GM12873 (cell line): ENCODE measurements around the gene FGF21.

Experiments
- TF ChIP-seq, protein P1 (sequence below): IDR thresholded peaks from 2 replicates; pipeline ENCODE4 v1.5.1; 2012; ENCODE audit warnings: low read depth, mild to moderate bottlenecking, moderate library complexity, low read length, control low read depth; ENCODE audit not compliant: insufficient read depth; ENCODE audit errors: missing control alignments

Gene FGF21

DNA sequence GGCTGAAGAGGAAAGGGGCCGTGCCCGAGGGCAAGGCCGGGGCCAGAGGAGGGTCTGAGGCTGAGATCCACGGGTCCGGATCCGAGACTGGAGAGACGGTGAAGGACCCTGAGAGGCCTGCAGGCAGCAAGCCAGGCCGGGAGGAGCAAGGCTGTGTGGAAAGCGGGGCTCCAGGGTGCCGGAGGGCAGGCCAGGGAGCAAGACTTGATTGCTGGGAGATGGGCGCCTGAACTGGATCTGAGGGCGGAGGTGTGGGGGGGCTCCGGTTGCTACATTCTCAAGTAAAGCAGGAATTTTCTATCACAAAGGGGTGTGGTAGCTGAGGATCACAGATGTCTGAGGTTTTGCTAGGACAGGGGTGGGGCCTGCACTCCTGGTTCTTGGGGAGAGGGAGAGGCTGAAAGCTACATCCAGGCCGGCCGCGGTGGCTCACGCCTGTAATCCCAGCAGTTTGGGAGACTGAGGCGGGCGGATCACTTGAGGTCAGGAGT, 39.6 kb upstream of the FGF21 start:
- TF ChIP-seq, protein P1, sequence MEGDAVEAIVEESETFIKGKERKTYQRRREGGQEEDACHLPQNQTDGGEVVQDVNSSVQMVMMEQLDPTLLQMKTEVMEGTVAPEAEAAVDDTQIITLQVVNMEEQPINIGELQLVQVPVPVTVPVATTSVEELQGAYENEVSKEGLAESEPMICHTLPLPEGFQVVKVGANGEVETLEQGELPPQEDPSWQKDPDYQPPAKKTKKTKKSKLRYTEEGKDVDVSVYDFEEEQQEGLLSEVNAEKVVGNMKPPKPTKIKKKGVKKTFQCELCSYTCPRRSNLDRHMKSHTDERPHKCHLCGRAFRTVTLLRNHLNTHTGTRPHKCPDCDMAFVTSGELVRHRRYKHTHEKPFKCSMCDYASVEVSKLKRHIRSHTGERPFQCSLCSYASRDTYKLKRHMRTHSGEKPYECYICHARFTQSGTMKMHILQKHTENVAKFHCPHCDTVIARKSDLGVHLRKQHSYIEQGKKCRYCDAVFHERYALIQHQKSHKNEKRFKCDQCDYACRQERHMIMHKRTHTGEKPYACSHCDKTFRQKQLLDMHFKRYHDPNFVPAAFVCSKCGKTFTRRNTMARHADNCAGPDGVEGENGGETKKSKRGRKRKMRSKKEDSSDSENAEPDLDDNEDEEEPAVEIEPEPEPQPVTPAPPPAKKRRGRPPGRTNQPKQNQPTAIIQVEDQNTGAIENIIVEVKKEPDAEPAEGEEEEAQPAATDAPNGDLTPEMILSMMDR: no peak

DNA sequence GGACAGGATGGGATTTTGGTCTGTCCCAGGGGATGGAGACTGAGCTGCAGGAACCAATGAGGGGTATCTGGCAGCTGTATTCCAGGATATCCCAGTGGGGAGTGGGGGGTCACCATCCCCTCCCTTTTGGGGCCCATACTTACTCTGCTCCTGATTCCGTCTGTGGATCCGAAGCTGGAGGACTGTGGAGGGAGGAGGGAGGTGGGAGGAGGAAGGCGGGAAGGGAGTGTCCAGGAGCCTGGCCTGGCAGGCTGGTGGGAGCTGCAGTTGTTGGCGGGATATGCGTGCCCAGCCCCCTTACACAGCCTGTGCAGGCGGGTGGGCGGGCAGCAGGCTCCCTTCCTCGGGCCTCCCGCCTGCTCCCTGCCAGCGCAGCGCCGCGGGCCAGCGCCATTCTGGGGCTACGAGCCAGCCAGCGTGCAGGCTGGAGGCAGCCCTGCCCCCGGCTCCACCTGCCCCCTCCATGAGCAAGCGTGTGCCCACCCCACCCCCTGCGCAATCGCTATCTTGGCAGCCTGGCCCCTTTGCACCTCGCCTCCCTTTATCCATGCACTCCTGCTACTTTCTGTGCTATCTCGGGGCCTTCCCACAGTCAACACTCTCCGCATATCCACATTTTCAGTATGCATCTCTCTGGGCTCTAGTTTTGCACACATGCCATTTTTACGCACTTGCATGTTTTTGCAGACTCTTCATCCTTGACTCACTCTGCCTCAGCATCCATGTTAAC, 38.6 kb upstream of the FGF21 start:
- TF ChIP-seq, protein P1: no peak

DNA sequence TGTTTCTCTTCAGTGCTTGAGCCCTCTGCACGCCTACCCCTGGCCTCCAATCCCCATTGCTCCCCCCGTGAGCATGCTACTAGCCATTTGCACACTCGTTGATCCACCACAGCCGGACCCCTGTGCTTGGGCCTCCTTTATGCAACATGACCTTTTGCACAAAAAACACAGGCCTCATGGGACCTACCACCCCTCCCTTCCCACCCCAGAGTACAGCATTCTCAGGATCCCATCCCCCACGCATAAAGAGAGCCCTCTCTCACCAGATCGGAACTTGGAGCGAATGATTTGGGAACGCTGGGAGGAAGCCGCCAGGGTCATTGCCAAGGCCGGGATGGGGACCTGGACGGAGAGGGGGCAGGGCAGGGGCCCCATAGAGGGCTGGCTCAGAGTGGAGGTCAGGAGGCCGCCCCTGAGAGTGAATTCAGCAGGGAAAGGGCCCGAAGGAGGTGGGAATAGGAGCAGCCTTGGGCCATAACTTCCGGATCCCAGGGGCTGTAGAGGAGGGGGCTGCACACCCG, 36.6 kb upstream of the FGF21 start:
- TF ChIP-seq, protein P1: no peak

DNA sequence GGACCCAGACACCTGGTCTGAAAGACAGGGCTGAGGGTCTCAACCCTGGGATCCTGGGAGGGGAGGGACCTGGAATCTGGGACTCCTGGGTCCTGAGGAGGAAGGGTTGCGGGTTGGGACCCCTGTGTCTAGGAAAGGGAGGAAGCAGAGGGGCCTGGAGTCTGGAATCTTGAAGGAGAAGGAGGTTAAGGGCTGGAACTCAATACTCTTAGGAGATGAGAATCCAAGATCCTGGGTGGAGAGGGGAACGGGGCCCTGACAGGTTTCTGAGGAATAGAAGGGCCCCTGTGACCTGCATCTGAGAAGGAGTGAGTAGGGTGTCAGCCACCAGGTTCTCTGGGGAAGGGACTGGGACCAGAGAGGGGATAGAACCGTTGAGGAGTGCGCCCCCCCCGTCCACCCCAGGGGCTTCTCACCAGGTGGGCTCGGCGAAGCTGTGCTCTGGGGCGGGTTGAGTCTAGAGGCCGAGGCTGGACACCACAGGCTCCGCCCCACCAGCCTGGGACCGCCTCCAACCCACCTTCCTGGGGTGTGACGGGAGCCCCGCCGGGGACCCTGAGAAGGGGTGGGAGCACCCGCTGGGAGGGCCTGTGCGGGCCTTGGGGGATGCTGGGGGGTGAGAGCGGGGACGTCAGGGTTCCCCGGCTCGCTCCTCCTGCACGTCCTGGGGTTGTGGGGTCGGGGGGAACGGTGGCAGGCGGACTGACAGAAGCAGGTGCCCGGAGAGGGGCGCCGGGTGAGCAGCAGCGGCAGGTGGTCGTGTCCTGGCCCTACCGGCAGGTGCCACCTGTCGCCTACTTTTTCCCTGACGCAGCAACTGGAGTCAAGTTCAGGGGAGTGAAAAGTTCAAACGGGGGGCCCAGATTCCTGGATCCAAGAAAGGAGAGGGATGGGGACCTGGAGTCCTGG, 35.8 kb upstream of the FGF21 start, which contains the start of gene MAMSTR:
MAMSTR (minus strand) TSS at position 463 of the 909 bp plus-strand sequence. CDS start 694 bp downstream, outside the sequence.
- TF ChIP-seq, protein P1: no peak

DNA sequence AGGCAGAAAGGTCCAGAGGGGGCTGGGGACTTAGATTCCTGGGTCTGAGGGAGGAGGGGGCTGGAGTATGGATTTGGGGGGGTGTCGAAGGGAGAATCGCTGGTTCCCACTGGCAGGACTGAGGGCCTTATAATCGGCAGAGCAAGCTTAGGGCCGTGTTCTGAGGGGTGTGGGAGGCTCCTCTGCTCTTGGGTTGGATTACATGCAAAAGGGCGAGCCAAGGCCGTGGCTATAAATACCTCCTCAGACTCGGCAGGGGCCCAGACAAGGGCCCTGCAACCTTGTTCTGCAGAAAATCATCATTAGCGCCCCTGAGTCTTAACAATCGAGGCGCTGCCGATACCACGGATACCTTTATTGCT, 35.1 kb upstream of the FGF21 start:
- TF ChIP-seq, protein P1: no peak

DNA sequence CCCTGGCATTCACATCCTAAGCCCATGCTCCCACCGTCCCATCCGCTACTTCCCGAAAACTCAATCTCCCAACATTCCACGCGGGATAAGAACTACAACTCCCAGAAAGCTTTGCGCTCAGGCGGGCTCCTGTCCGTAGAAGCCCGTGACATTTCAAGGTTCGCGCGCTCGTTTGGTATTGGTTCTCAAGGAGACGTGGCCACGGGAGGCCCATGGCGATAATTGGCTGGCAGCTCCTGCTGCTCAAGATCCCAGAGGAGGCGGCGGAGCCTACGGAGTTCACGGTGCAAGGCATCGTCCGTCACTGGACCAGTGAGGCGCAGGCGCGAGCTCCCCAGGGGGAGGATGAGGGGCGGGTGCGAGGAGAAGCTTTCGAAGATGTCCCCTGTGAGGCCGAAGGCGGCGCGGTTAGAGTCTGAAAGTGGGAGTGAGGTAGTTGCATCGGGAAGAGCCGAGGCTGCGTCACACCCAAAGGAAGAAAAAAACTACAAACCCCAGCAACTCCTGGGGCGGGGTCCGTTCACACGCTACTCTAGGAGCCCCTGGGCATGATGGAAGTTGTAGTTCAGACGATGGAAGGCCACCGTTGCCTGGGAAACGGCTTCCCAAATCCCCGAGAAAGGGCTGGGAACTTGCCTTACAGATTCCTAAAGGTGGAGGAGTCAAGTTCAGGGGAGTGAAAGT, 34.6 kb upstream of the FGF21 start:
- TF ChIP-seq, protein P1: no peak
